ENCODE results near the gene TRIM13.

The TRIM13 gene

DNA sequence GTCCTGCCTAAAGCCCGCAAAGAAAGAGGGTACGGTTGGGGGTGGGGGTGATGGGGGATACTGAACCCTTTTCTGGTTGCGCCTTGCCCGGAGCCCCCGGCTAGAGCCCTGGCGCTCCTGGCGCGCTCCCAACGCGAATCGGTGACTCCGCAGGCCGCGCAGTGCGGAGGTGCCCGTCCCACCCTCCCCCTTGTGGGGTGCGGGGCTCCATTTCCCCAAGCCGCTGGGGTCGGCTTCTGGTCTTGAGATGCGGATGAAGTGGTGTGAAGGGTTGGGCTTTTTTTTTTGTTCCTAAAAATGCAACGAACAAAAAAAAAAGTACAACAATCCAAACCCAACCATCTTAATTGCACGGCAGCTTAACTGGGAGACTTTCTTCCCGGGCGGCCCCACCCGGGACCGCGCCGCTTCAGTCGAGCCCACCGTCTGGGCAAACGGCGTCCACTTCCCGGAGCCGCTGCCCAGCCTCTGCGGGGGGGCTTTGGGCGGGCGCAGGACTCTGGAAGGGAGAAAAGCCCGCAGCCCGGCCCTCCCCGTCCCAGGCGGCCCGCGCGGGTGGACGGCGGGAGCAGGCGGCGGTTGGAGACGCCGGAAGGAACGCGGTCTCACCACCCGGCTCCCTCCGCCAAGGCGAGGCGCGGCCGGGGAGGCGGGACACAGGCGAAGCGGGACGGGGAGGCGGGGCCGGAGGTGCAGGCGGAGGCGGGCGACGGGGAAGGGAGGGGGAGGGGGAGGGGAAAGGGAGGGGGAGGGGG lies 504 bp upstream of the TRIM13 start:
- DNase-seq (ENCODE audit: low read depth): peak; percentile 81

DNA sequence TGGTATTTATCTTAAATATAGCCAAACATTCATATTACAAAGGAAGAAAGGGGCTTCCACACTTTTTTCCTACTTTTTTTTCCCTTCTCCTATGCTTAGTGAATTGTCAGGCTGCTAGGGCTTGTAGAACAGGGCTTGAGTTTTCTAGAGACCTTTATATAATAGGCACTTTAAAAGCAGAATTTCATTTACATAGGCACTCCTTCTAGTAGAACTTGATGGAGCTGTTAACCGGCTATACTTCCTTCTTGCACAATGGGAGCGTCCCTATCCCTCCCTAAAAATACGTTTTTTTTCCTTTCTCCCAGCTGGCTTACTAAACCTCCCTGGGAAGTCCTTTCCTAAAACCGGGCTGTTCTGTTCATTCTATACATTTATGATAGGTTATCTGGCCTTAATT lies 1.1 kb downstream of the TRIM13 start:
- no peak for DNase-seq (ENCODE audit: low read depth)

DNA sequence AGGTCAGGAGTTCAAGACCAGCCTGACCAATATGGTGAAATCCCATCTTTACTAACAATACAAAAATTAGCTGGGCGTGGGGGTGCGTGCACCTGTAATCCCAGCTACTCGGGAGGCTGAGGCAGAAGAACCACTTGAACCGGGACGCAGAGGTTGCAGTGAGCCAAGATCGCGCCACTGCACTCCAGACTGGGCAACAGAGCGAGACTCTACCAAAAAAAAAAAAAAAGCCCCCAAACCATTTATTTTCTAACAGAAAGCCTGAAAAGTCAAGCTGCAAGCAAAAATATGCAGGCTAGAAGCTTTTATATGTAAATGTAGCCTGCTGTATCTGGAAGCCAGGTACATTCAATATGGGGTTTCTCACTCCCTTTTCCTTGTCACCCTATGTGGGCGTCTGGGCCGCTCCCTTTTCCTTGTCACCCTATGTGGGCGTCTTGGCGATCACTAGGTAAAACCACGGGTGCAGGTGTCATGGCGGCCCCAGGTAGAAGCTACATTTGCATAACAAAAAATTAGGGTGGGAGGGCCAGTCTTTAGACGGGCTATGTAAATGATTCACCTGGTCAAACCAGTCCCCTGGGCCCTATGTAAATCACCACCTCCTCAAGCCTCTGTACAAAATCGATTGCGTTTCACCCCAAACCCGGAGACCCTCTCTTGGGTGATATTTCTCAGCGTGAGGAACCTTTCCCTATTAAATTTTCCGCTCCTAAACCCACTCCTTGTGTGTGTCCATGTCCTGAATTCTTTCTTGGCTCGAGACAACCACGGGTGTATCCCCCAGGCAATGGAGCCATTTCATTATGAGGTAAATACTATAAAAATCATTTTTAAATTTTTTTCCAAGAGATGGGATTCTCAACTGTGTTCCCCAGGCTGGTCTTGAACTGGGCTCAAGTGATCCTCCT lies 2.1 kb downstream of the TRIM13 start:
- no peak for DNase-seq (ENCODE audit: low read depth)

DNA sequence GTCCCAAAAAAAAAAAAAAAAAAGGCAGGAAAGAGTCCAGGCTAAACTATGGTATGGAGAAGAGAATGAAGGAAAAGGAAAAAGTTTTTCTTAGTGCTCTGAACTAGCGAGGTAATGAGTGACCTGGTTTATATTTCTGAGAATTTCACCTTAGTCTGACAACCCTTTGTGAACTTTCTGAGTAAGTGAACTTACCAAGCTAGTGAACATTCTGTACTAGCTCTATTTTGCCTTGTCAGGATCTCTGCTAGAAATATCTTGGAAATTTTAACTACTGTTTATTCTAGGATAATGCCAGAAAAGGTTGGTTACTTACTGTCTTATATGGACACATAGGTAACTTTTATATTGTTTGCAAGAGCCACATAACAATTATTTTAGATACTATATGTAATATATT lies 4.4 kb downstream of the TRIM13 start:
- DNase-seq (ENCODE audit: low read depth): no peak

DNA sequence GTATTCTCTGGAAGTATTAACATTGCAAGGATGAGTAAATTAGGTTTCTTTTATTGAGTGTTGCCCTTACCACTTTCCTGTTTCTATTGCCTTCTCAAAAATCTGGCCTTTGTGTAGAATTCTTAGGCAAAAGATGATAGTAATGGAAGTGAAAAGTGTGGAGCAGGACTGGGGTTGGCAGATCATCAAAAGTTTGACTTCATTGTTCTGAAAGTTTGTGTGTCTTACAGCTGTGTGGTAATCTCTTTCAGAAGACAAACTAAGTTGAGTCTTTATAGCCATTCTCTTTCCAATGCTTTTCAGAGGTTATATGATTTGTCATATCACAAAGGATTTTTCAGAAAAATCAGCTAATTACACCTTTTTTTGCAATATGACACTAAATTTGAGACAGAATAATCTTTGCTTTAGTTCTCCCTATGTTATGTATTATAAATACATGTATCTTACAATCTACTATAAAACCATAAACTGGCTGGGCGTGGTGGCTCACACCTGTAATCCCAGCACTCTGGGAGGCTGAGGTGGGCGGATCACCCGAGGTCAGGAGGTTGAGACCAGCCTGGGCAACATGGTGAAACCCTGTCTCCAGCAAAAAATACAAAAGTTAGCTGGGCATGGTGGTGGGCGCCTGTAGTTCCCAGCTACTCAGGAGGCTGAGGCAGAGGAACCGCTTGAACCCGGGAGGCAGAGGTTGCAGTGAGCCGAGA lies 9.7 kb downstream of the TRIM13 start:
- no peak for DNase-seq (ENCODE audit: low read depth)

DNA sequence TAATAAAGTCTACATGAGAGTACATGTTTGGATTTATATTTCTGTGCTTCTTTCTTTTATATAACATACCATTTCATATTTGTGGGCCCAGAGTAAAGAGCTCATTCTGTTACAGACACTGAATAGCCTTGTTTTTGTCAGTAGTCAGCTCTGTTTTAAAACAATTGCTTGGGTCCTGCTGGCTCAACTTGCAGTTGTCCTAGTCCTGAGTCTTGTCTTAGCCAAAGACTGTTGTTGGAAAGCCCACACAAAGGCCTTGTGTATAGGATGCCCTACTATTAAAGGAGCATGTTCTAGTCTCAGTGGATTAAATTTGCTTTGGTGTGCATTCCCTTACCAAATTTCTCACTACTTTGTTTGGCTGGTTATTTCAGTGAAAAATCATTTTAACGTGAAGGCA lies 14.6 kb downstream of the TRIM13 start:
- no peak for DNase-seq (ENCODE audit: low read depth)

DNA sequence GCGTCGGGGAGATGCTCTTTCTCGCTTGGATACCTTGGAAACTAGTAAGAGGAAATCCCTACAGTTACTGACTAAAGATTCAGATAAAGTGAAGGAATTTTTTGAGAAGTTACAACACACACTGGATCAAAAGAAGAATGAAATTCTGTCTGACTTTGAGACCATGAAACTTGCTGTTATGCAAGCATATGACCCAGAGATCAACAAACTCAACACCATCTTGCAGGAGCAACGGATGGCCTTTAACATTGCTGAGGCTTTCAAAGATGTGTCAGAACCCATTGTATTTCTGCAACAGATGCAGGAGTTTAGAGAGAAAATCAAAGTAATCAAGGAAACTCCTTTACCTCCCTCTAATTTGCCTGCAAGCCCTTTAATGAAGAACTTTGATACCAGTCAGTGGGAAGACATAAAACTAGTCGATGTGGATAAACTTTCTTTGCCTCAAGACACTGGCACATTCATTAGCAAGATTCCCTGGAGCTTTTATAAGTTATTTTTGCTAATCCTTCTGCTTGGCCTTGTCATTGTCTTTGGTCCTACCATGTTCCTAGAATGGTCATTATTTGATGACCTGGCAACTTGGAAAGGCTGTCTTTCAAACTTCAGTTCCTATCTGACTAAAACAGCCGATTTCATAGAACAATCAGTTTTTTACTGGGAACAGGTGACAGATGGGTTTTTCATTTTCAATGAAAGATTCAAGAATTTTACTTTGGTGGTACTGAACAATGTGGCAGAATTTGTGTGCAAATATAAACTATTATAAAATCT lies 15.7 kb downstream of the TRIM13 start:
- no peak for DNase-seq (ENCODE audit: low read depth)

DNA sequence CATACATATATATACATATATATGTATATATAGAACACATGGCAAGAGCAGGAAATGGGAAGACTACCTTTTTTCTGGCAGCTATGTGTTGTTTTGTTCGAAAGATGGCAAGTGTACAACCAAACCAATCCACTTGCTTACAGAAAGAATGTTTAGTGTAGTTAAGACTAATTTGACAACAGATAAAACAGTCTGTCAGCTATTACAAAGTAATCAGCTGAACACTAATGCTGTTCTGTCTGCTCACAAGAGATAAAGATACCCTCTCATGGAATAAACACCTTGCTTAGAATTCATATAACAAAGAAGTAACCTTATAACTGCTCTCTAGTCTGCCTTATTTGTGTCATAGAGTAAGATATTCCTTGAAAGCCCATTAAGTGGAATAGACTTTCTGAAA lies 17.5 kb downstream of the TRIM13 start:
- DNase-seq (ENCODE audit: low read depth): no peak

DNA sequence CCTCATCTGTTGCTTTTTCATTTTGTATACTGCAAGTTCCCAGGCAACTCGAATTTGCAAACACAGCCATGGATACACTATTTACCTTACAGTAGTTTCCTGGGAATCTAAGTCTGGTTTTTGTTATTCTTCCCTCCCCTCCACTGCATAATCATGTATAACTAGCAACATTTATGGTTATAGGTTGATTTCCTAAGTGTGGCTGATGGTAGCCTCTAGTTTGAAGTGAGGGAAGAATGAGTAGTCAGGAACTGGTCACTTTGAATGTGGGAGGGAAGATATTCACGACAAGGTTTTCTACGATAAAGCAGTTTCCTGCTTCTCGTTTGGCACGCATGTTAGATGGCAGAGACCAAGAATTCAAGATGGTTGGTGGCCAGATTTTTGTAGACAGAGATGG lies 18.4 kb downstream of the TRIM13 start, which contains the start of gene KCNRG:
Gene KCNRG (plus strand): TSS at position 187 of the 400 bp plus-strand sequence. CDS start 50 bp downstream, at position 237.
- no peak for DNase-seq (ENCODE audit: low read depth)

DNA sequence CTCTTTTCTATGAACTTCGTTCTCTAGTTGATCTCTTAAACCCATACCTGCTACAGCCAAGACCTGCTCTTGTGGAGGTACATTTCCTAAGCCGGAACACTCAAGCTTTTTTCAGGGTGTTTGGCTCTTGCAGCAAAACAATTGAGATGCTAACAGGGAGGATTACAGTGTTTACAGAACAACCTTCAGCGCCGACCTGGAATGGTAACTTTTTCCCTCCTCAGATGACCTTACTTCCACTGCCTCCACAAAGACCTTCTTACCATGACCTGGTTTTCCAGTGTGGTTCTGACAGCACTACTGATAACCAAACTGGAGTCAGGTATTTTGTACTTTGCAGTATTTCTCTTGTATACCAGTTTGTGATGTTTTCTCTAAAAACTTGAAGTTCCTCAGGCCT lies 18.9 kb downstream of the TRIM13 start:
- DNase-seq (ENCODE audit: low read depth): no peak

DNA sequence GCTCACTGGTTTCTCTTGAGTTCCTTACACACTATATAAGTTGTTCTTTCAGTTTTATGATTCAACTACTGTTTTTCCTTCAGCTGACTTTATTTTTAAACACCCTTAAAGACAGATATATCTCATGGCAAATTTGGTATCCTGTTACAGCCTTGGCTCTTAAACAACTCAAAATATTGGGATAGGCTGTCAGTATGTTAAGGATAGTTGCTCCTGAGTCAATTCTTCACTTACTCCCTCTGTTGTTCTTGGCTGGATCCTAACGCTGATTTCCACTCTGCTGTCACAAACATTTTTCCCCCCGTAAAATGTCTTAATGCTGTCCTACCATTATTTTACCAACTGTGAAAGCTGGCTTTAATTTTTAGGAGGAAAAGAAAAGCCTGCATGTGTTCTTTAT lies 19.6 kb downstream of the TRIM13 start:
- no peak for DNase-seq (ENCODE audit: low read depth)

DNA sequence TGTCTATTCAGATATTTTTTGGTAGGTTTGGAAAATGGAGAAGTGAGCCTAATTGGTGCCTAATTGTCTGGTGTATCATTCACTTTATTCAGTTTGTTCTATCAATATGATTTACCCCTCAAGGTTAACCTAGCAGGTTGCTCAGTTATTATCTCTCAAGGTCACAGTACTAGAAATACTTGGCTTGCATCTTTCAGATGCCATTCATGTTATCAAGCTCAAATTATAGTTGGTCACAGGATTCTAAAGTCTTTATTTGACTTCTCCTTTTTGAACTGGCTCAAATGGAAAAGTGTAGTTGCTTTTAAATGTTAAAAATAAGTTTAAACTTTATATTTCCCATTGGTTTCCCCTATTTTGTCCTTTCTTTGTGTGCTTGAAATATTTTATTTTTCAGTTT lies 21.0 kb downstream of the TRIM13 start:
- no peak for DNase-seq (ENCODE audit: low read depth)

DNA sequence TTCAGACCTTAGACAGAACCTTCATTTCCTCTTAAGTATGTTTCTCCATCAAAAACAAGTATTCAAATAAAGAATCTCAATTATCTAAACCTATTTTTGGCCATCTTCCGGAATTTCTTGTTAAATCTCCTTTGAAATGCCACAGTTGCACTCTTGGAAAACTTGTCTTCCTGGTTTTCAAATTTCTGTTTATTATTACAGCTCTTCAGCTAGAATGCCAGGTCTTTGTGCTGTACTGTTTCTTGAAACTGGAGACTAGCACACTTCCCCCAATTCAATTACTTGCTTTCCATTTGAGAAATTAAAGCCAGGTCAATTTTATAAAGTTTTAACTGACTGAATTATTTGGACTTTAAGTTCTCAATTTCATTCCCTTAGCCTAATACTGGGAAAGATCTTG lies 28.6 kb downstream of the TRIM13 start:
- no peak for DNase-seq (ENCODE audit: low read depth)

DNA sequence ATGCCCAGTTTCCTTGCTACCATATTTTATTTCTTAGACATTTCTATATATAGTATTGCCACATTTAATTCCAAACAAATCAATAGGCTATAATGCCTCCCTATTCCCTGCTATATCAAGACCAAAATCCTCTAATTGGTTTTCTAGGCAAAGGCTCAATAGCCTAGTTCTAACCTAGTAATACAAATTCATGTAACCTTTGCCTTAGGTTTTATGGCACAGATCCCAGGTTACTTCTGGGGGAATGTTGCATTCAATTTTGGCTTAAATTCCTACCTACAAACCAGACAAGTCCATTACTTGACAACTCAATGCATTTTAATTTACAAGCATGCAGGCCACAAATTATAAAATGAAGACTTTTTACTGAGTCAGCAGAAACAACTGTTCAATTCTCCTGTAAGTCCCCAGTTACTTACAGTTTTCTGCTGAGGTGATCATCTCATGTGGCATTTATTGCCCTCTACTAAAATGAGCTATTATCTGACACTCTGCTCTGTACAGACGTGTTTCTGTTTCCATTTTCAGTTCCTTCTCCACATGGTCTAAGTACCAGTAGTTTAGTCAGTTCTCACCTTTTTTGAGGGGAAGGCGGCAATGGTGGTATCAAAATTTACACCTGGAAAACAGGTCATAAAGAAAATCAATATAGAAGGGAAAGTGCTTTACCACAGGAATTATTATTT lies 30.1 kb downstream of the TRIM13 start:
- DNase-seq (ENCODE audit: low read depth): no peak

DNA sequence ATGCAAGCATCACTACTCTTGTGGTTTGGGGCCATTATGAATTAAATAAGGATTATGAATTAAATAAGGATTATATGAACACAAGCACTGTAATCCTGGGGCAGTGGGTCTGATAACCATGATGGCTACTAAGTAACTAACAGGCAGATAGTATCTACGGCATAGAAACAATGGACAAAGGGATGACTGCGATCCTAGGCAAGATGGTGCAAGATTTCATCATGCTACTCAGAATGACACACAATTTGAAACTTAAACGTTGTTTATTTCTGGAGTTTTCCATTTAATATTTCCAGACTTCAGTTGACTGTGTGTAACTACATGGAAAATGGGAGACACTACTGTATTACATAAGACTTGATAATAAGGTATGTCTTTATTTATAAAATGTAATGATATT lies 33.5 kb downstream of the TRIM13 start:
- DNase-seq (ENCODE audit: low read depth): no peak

DNA sequence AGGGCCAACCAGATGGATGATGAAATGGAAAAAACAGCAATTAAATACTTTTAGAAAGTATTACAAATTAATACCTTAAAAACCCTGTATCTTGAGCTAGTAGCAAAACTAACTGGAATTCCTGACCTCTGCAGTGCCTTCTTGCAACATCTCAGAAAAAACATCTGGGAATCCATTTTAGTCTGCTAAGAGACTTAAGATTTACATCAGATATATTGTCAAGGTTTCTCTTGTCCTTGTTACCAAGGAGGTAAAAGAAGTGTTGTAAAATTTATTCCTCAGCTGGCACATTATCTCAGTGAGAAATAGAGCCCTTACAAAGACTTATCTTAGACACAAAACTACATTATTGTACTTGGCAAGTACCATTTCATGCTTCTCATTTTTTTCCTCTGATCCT lies 36.9 kb downstream of the TRIM13 start:
- no peak for DNase-seq (ENCODE audit: low read depth)

DNA sequence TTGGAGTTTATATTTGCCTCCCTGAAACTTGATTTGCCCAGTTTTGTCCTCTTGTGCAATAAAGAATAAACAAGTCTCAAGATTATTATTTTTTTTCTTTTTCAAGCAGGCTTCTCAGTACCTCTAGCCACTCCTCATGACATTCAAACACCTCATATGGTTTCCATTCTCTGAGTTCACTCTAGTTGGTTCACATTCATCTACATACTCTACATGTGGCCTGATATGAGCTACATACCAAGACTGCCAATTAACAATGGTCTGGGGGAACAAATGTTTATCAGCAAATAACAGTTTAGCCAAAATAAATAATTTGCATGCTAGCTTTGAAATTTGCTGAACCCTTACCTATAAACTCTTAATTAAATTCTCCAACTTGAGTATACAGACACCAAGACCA lies 40.9 kb downstream of the TRIM13 start:
- no peak for DNase-seq (ENCODE audit: low read depth)

DNA sequence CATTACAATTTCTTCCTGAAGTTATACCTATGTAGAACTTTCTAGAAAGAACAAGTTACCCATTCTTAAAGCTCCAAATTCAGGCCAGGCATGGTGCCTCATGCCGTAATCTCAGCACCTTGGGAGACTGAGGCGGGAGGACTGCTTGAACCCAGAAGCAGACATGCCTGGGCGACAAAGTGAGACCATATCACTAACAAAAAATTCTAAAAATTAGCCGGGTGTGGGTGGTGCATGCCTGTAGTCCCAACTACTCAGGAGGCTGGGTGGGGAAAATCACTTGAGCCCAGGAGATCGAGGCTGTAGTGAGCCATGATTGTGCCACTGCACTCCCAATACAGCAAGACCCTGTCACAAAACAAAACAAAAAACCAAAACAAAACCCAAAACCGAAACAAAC lies 41.4 kb downstream of the TRIM13 start:
- DNase-seq (ENCODE audit: low read depth): no peak

DNA sequence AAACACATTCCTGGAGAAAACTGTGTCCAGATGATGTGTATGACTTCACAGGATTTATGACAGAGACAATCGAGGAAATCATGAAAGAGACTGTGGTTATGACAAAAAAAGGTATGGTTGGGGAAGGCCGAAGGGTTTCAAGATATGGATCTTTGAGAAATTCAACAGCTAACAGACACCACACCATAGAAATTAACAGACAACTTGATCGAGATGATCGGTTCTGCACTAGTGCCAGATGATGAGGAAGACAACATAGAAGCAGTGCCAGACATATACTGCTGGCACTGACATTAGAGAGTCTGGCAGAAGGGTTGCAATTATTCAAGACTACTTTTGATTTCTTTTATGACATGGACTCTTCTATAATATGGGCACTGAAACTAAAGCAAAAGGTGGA lies 55.6 kb downstream of the TRIM13 start:
- no peak for DNase-seq (ENCODE audit: low read depth)

DNA sequence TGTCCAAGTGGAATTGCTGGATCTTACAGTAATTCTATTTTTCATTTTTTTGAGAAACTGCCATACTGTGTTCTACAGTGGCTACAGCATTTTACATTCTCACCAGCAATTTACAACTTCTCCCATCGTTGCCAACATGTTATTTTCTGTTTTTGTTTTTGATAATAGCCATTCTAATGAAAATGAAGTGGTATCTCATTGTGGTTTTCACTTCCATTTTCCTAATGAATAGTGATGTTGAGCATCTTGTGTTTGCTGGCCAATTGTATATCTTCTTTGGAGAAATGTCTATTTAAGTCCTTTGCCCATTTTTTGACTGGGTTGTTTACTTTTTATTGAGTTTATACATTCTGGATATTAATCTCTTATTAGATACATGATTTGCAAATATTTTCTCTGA lies 57.0 kb downstream of the TRIM13 start:
- DNase-seq (ENCODE audit: low read depth): no peak

DNA sequence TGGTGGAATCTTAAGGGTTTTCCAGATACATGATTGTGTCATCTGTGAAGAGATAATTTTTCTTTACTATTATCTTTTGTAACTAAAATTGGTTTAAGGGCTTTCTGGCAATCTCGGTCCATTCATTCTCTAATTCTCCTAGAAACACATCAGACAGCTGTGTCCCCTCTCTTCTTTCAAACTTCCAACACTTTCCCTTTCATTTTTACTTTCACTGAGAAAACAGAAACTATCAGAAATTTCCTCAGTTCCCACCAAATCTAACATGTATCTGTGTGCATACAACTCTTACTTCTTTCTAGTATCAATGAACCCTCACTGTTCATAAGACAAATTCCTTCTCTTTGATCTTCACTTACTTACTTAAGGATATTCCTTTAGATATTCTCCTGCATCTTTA lies 58.6 kb downstream of the TRIM13 start:
- DNase-seq (ENCODE audit: low read depth): no peak
